ENCODE data around the gene ZNF536. TPM values are rescaled to one million over a fixed set of nuclear protein-coding genes. Genes with fewer than 3 reads are reported as not detected.

ZNF536 gene
- total and polyA plus RNA-seq, 2 donors (not counting 1 experiment from before 2014, with no cell fraction given): not detected

DNA sequence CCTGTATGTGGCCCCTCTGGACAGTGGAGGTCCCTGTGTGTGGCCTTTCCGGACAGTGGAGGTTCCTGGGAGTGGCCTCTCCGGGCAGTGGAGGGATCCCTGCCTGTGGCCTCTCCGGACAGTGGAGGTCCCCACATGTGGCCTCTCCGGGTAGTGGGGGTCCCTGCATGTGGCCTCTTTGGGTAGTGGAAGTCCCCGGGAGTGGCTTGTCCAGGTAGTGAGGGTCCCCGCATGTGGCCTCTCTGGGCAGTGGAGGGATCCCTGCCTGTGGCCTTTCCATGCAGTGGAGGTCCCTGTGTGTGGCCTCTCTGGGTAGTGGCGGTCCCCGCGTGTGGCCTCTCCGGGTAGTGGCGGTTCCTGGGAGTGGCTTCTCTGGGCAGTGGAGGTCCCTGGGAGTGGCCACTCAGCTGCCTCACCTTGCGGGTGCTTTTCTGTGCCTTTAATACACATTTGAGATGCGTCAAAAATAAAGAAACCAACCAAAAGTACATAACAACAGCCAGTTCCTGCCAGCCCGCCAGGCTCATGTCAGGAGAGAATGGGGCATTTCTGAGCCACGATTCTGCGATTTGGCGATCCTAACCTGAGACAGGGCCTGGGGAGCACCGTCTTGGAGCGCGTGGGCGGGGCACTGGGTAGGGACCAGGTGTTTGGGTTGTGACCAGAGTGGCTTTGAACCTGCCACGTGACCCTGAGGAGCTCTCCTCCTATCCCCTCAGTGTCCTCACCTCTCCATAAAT, 194.7 kb downstream of the ZNF536 start:
- Mint-ChIP-seq H3K27ac (no peak overlapping the region), H3K9me3 (ENCODE audit: insufficient read depth) (no peaks in the 10 kb centered on the region), H3K4me3 (no peak overlapping the region), H3K4me1 (no peaks in the 10 kb centered on the region), H3K27me3 (no peaks in the 10 kb centered on the region)
- Histone ChIP-seq H3K27ac (ENCODE audit: low read length in 2 of 2) (no peak overlapping the region), H3K27me3 (replicated peaks in 1 of 4; ENCODE audit: control extremely low read depth in 1 of 4, control insufficient read depth in 3 of 4, insufficient read depth in 4 of 4, low read length in 3 of 4) (no peaks in the 10 kb centered on the region), H3K9ac (ENCODE audit: low read length) (no peak overlapping the region), H3K36me3 (replicated peaks in 1 of 2; ENCODE audit: control extremely low read depth in 1 of 2, control insufficient read depth in 1 of 2, extremely low read depth in 1 of 2, insufficient read depth in 2 of 2, low read length in 1 of 2) (no peaks in the 10 kb centered on the region), H3K4me3 (ENCODE audit: control extremely low read depth in 1 of 5, extremely low read depth in 1 of 5, insufficient read depth in 1 of 5, low read depth in 2 of 5, low read length in 4 of 5) (no peak overlapping the region), H3K4me2 (replicated peaks; ENCODE audit: low read depth, low read length, poor library complexity, severe bottlenecking) (no peak overlapping the region), H3K9me3 (ENCODE audit: control extremely low read depth in 1 of 3, control insufficient read depth in 2 of 3, insufficient read depth in 1 of 3, low read length in 2 of 3) (peaks cover 0 to 28% (median 0%) of the 10 kb centered on the region in 3 donors), H4K20me1 (ENCODE audit: control insufficient read depth, insufficient read depth, low read length, poor library complexity, severe bottlenecking) (no peaks in the 10 kb centered on the region), H3K4me1 (ENCODE audit: control insufficient read depth in 2 of 2, insufficient read depth in 2 of 2, low read length in 2 of 2) (no peaks in the 10 kb centered on the region), H2AFZ (ENCODE audit: insufficient read depth, low read depth, low read length, poor library complexity, severe bottlenecking) (no peak overlapping the region), H3K79me2 (ENCODE audit: control insufficient read depth, insufficient read depth, low read length) (no peaks in the 10 kb centered on the region)
- ATAC-seq (ENCODE audit: low read depth): no peak
- no peak for DNase-seq
- ChIA-PET POLR2A (interaction anchor here (0.7 kb wide), 1 partner anchor 1745 kb away, joined by 3 read pairs; no protein-coding TSS in a partner anchor), CTCF (no interaction called here)
- intact Hi-C loops (cut with micrococcal nuclease): no loop called here
- 89% methylated on average over 17 of the region's 22 CpGs for WGBS (ENCODE audit: insufficient coverage)
- no peak for TF ChIP-seq CTCF (IDR thresholded peaks at IDR 0.05)
- no peak for TF ChIP-seq EZH2 (IDR thresholded peaks at IDR 0.05; ENCODE audit: borderline replicate concordance, insufficient read depth, low read depth, low read length, poor library complexity, severe bottlenecking)

GRCh38 chr19:30567536-30568232, 195.5 kb downstream of the ZNF536 start:
- Histone ChIP-seq H3K27me3 (replicated peaks in 1 of 4; ENCODE audit: control extremely low read depth in 1 of 4, control insufficient read depth in 3 of 4, insufficient read depth in 4 of 4, low read length in 3 of 4) (no peaks in the 10 kb centered on the region), H3K9me3 (ENCODE audit: control extremely low read depth in 1 of 3, control insufficient read depth in 2 of 3, insufficient read depth in 1 of 3, low read length in 2 of 3) (peaks cover 0 to 30% (median 0%) of the 10 kb centered on the region in 3 donors), H2AFZ (ENCODE audit: insufficient read depth, low read depth, low read length, poor library complexity, severe bottlenecking) (no peak overlapping the region), H3K79me2 (ENCODE audit: control insufficient read depth, insufficient read depth, low read length) (no peaks in the 10 kb centered on the region), H3K27ac (ENCODE audit: low read length in 2 of 2) (no peak overlapping the region), H3K4me1 (ENCODE audit: control insufficient read depth in 2 of 2, insufficient read depth in 2 of 2, low read length in 2 of 2) (no peaks in the 10 kb centered on the region), H4K20me1 (ENCODE audit: control insufficient read depth, insufficient read depth, low read length, poor library complexity, severe bottlenecking) (no peaks in the 10 kb centered on the region), H3K4me3 (ENCODE audit: control extremely low read depth in 1 of 5, extremely low read depth in 1 of 5, insufficient read depth in 1 of 5, low read depth in 2 of 5, low read length in 4 of 5) (no peak overlapping the region), H3K36me3 (replicated peaks in 1 of 2; ENCODE audit: control extremely low read depth in 1 of 2, control insufficient read depth in 1 of 2, extremely low read depth in 1 of 2, insufficient read depth in 2 of 2, low read length in 1 of 2) (no peaks in the 10 kb centered on the region), H3K4me2 (replicated peaks; ENCODE audit: low read depth, low read length, poor library complexity, severe bottlenecking) (no peak overlapping the region), H3K9ac (ENCODE audit: low read length) (no peak overlapping the region)
- Mint-ChIP-seq H3K9me3 (ENCODE audit: insufficient read depth) (no peaks in the 10 kb centered on the region), H3K27me3 (no peaks in the 10 kb centered on the region), H3K4me3 (no peak overlapping the region), H3K4me1 (no peaks in the 10 kb centered on the region), H3K27ac (no peak overlapping the region)
- no peak for TF ChIP-seq EZH2 (IDR thresholded peaks at IDR 0.05; ENCODE audit: borderline replicate concordance, insufficient read depth, low read depth, low read length, poor library complexity, severe bottlenecking)
- no peak for TF ChIP-seq CTCF (IDR thresholded peaks at IDR 0.05)
- ATAC-seq (ENCODE audit: low read depth): no peak
- intact Hi-C loops (cut with micrococcal nuclease): no loop called here
- DNase-seq: no peak
- POLR2A ChIA-PET: no interaction called here
- CTCF ChIA-PET: no interaction called here
- 94% methylated on average over 9 of the region's 15 CpGs for WGBS (ENCODE audit: insufficient coverage)

Data from B cell (primary cell).